ENCODE results near the gene NUP153.

- TF ChIP-seq CTCF (conservative IDR thresholded peaks at IDR 0.05; ENCODE audit: low read length), result no peak
- TF ChIP-seq EZH2phosphoT487 (IDR thresholded peaks at IDR 0.05; ENCODE audit: borderline replicate concordance), result no peak
These were observed 85.7 kb downstream of the NUP153 start for GRCh38 chr6:17621003-17621402.
